HG03039 (cell line): ENCODE data around the gene CTNS.

Experiments
- ATAC-seq: cut with Tn5 transposase; IDR thresholded peaks from one replicate; pipeline ENCODE4 v1.9.1; 2021; ENCODE audit warnings: mild to moderate bottlenecking, moderate library complexity; ENCODE audit not compliant: unreplicated experiment

Gene CTNS

DNA sequence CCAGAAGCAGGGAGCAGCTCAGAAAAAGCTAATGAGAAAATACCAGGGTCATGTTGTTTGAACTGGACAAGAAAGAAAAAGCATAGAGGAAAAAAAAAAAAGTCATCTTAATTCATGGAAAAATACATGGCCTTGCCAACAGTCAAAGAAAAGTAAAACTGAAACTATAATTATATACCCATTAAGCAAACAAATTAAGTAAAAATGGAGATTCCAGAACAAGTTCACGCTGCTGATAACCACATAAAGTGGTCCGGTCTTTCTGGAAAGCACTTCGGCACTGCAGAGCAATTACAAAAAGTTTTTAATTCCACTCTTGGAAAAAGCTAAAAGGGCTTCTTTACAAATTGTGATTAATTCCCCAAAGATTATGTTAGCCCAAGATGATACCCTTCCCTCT lies 71.8 kb downstream of the CTNS start:
- ATAC-seq = no peak

- ATAC-seq = peak; percentile 86
Observed at GRCh38 chr17:3710951-3711383, 74.4 kb downstream of the CTNS start.
